A549 (cell line): ENCODE results near the gene TGM4. TPM values are rescaled to one million over a fixed set of nuclear protein-coding genes. Genes with fewer than 3 reads are reported as not detected.

Source experiments
- ATAC-seq, 2 experiments: fragments of 200-7000 bp in 1 of 2; fragments of >200 bp in 1 of 2; cut with Nextera tagmentation in 1 of 2; cut with Tn5 transposase in 1 of 2; 3 replicates each; pipeline versions ENCODE4 v1.8.0 to v1.9.1; 2018 to 2020; ENCODE audit warnings: mild to moderate bottlenecking in 1 of 2, moderate library complexity in 1 of 2
- CTCF ChIA-PET: fragments of 300-600 bp; sonication (Branson Sonifier 250); formaldehyde crosslinking; extraction: SDS; loops from one replicate; lab custom pipeline; 2021; ENCODE audit warnings: antibody characterized with exemption, inconsistent platforms; lab: Yijun Ruan, JAX
- POLR2A ChIA-PET: fragments of 350-600 bp; formaldehyde crosslinking; extraction: SDS; loops from one replicate; lab custom pipeline; 2021; ENCODE audit warnings: antibody characterized with exemption, inconsistent platforms; lab: Yijun Ruan, JAX
- DNase-seq, 2 experiments: peaks; one replicate each; pipeline versions ENCODE4 v3.0.0 to v3.0.0-alpha.2; 2011 to 2016; ENCODE audit warnings: low read depth in 1 of 2, low spot score in 1 of 2
- FAIRE-seq: peaks from 2 replicates; lab custom pipeline; 2011; peaks lifted over from hg19 to GRCh38; lab: Jason Lieb, UNC
- H3K27ac ChIP-seq, 2 experiments: fragments of >200 bp; sonication (Bioruptor Twin); formaldehyde crosslinking; 3 replicates each; pipeline ENCODE4 v1.5.1; 2016 to 2017
- H3K4me1 ChIP-seq: fragments of >200 bp; sonication (Bioruptor Twin); formaldehyde crosslinking; 3 replicates; pipeline ENCODE4 v1.6.1; 2016
- H3K4me2 ChIP-seq: fragments of >200 bp; sonication (Bioruptor Twin); formaldehyde crosslinking; 3 replicates; pipeline ENCODE4 v1.6.1; 2016
- H3K4me3 ChIP-seq: fragments of >200 bp; sonication (Bioruptor Twin); formaldehyde crosslinking; 3 replicates; pipeline ENCODE4 v1.5.1; 2016
- H3K9me3 ChIP-seq: fragments of >200 bp; sonication (Bioruptor Twin); formaldehyde crosslinking; 3 replicates; pipeline ENCODE4 v1.6.1; 2016
- BHLHE40 ChIP-seq: IDR thresholded peaks from 2 replicates; pipeline ENCODE4 v1.6.1; 2012; ENCODE audit warnings: low read depth, low read length, inconsistent platforms
- CBX2 ChIP-seq: fragments of 200-600 bp; sonication (generic); IDR thresholded peaks from 2 replicates; pipeline ENCODE4 v1.6.1; 2016; ENCODE audit warnings: low read depth, mild to moderate bottlenecking, borderline replicate concordance
- E2F6 ChIP-seq: IDR thresholded peaks from 2 replicates; pipeline ENCODE4 v1.6.1; 2012; ENCODE audit warnings: low read depth, borderline replicate concordance
- EHMT2 ChIP-seq: fragments of 200-600 bp; sonication (generic); IDR thresholded peaks from 2 replicates; pipeline ENCODE4 v1.6.1; 2016; ENCODE audit warnings: antibody characterized with exemption, low read depth, mild to moderate bottlenecking, moderate library complexity
- EP300 ChIP-seq, 2 experiments: fragments of >200 bp; sonication (Bioruptor Twin); formaldehyde crosslinking; IDR thresholded peaks; 2 replicates in 1 of 2; 3 replicates in 1 of 2; pipeline ENCODE4 v1.6.1; 2016 to 2017
- GATA3 ChIP-seq: IDR thresholded peaks from 2 replicates; pipeline ENCODE4 v1.6.1; 2012; ENCODE audit warnings: borderline replicate concordance
- HES2 ChIP-seq: fragments of >200 bp; sonication (Bioruptor Twin); formaldehyde crosslinking; IDR thresholded peaks from 2 replicates; pipeline ENCODE4 v1.6.1; 2016
- HEYL ChIP-seq: fragments of 250-450 bp; sonication (Bioruptor Pico); IDR thresholded peaks from 2 replicates; pipeline ENCODE4 v1.8.0; 2021; ENCODE audit warnings: mild to moderate bottlenecking, moderate library complexity
- HMGXB4 ChIP-seq: fragments of 250-450 bp; sonication (Bioruptor Pico); IDR thresholded peaks from 2 replicates; pipeline ENCODE4 v1.5.0; 2021; ENCODE audit warnings: mild to moderate bottlenecking, moderate library complexity, borderline replicate concordance
- HOXB13 ChIP-seq: fragments of 250-450 bp; sonication (Bioruptor Pico); IDR thresholded peaks from 2 replicates; pipeline ENCODE4 v1.5.0; 2020; ENCODE audit warnings: low read depth, mild to moderate bottlenecking, moderate library complexity
- JUN ChIP-seq, 2 experiments: fragments of >200 bp; sonication (Bioruptor Twin); formaldehyde crosslinking; IDR thresholded peaks; 2 replicates in 1 of 2; 3 replicates in 1 of 2; pipeline ENCODE4 v1.6.1; 2016 to 2017
- MYC ChIP-seq: IDR thresholded peaks from 2 replicates; pipeline ENCODE4 v1.6.1; 2012; ENCODE audit warnings: mild to moderate bottlenecking, inconsistent platforms, low read length, improper control_type of control experiment, borderline replicate concordance
- NFE2L2 ChIP-seq: fragments of 150-350 bp; conservative IDR thresholded peaks from 2 replicates; pipeline ENCODE4 v1.6.1; 2014; ENCODE audit warnings: low read length
- NPAS2 ChIP-seq: fragments of 250-450 bp; sonication (Bioruptor Pico); IDR thresholded peaks from 2 replicates; pipeline ENCODE4 v1.8.0; 2022; ENCODE audit warnings: mild to moderate bottlenecking, moderate library complexity, borderline replicate concordance
- PBX3 ChIP-seq: IDR thresholded peaks from 2 replicates; pipeline ENCODE4 v1.6.1; 2012
- PHF8 ChIP-seq: fragments of 200-600 bp; sonication (generic); IDR thresholded peaks from 2 replicates; pipeline ENCODE4 v1.6.1; 2016; ENCODE audit warnings: low read depth, mild to moderate bottlenecking, antibody characterized with exemption, moderate library complexity, borderline replicate concordance
- POLR2A ChIP-seq: IDR thresholded peaks from 2 replicates; pipeline ENCODE4 v1.6.1; 2012; ENCODE audit warnings: mild to moderate bottlenecking, low read length
- POLR2AphosphoS2 ChIP-seq: conservative IDR thresholded peaks from 2 replicates; pipeline ENCODE4 v1.6.1; 2012; ENCODE audit warnings: low read length, improper control_type of control experiment, inconsistent platforms
- RAD21 ChIP-seq, 2 experiments: fragments of >200 bp in 1 of 2; sonication (Bioruptor Twin) in 1 of 2; formaldehyde crosslinking in 1 of 2; IDR thresholded peaks in 1 of 2; conservative IDR thresholded peaks in 1 of 2; 2 replicates in 1 of 2; 3 replicates in 1 of 2; pipeline ENCODE4 v1.6.1; 2012 to 2018; ENCODE audit warnings: inconsistent platforms in 1 of 2
- RARB ChIP-seq: fragments of 250-450 bp; sonication (Bioruptor Pico); IDR thresholded peaks from 2 replicates; pipeline ENCODE4 v1.8.0; 2021; ENCODE audit warnings: mild to moderate bottlenecking, moderate library complexity
- RCOR1 ChIP-seq: fragments of 150-350 bp; IDR thresholded peaks from 2 replicates; pipeline ENCODE4 v1.6.1; 2014; ENCODE audit warnings: antibody characterized with exemption, low read length, low read depth
- RNF2 ChIP-seq: fragments of 200-600 bp; sonication (generic); IDR thresholded peaks from 2 replicates; pipeline ENCODE4 v1.6.1; 2016; ENCODE audit warnings: low read depth, mild to moderate bottlenecking, antibody characterized with exemption, moderate library complexity, borderline replicate concordance
- SMC3 ChIP-seq: fragments of >200 bp; sonication (Bioruptor Twin); formaldehyde crosslinking; IDR thresholded peaks from 3 replicates; pipeline ENCODE4 v1.6.1; 2018; ENCODE audit warnings: inconsistent platforms
- SREBF2 ChIP-seq: fragments of 450-650 bp; IDR thresholded peaks from 2 replicates; pipeline ENCODE4 v1.6.1; 2014; ENCODE audit warnings: mild to moderate bottlenecking, moderate library complexity
- TP53 ChIP-seq: fragments of 250-450 bp; sonication (Bioruptor Pico); IDR thresholded peaks from 2 replicates; pipeline ENCODE4 v1.5.0; 2021; ENCODE audit warnings: mild to moderate bottlenecking, moderate library complexity
- USF2 ChIP-seq: fragments of 450-650 bp; IDR thresholded peaks from 2 replicates; pipeline ENCODE4 v1.6.1; 2014; ENCODE audit warnings: antibody characterized with exemption
- ZNF302 ChIP-seq: fragments of 250-450 bp; sonication (Bioruptor Pico); IDR thresholded peaks from 2 replicates; pipeline ENCODE4 v1.9.0; 2021; ENCODE audit warnings: inconsistent platforms, mild to moderate bottlenecking, moderate library complexity
- ZSCAN20 ChIP-seq: fragments of 250-450 bp; sonication (Bioruptor Pico); IDR thresholded peaks from 2 replicates; pipeline ENCODE4 v1.8.0; 2022; ENCODE audit warnings: mild to moderate bottlenecking, moderate library complexity
- WGBS: methylation state at CpG from one replicate; pipeline ENCODE4 v1.1.6; 2017; ENCODE audit errors: missing lambda C conversion rate; 5-methylcytosine and 5-hydroxymethylcytosine counted together
- polyA plus RNA-seq, 4 experiments: library from polyadenylated mRNA; depleted of rRNA in 3 of 4; stranded (reverse); fragments of >200 nt; fragmentation: RNase III in 1 of 4; extraction: RNeasy Plus Mini Kit Qiagen cat#74134 plus additional on column Dnase treatment in 1 of 4; gene quantifications; 2 replicates in 3 of 4; 3 replicates in 1 of 4; pipeline ENCODE4 v1.2.3, GENCODE V29; 2011 to 2017

The TGM4 gene
- polyA plus RNA-seq, 2 of the 4 experiments (the other 2 are of a cell fraction) = 0.01 TPM; not detected in 1

- Histone ChIP-seq H3K27ac (no peak overlapping the region), H3K4me3 (no peak overlapping the region), H3K4me2 (no peak overlapping the region), H3K4me1 (no peaks in the 10 kb centered on the region), H3K9me3 (0 out of 3 replicates have a peak, but pooled peaks cover 2% of the 10 kb centered on the region)
- TF ChIP-seq NFE2L2 = no peak
- no peak for TF ChIP-seq PHF8
- TF ChIP-seq HOXB13 = no peak
- TF ChIP-seq RARB (CRISPR knock-in tag) = no peak
- no peak for TF ChIP-seq POLR2AphosphoS2
- TF ChIP-seq SMC3 = no peak
- TF ChIP-seq HMGXB4 (CRISPR knock-in tag) = no peak
- no peak for TF ChIP-seq RCOR1
- no peak for TF ChIP-seq GATA3
- TF ChIP-seq HEYL (CRISPR knock-in tag) = no peak
- TF ChIP-seq USF2 = no peak
- no peak for TF ChIP-seq ZNF302
- TF ChIP-seq EP300 (IDR thresholded peaks at IDR 0.05) = no peak
- no peak for FAIRE-seq
- POLR2A ChIA-PET = no interaction called here
- no peak for ATAC-seq
- WGBS = 87% methylated on average over 3 of the region's 3 CpGs
- DNase-seq = no peak
- CTCF ChIA-PET = interaction anchor here (0.5 kb wide), 1 partner anchor 99 kb away, joined by 3 read pairs; no protein-coding TSS in a partner anchor
Measured at GRCh38 chr3:44920081-44920480, 45.7 kb downstream of the TGM4 start.

GRCh38 chr3:44923632-44924456 lies 49.4 kb downstream of the TGM4 start:
- TF ChIP-seq RARB (CRISPR knock-in tag) (no peak), E2F6 (no peak), PBX3 (no peak), RNF2 (no peak), NPAS2 (CRISPR knock-in tag) (no peak), SREBF2 (no peak), CBX2 (no peak), ZSCAN20 (CRISPR knock-in tag) (no peak), JUN (IDR thresholded peaks at IDR 0.05) (no peak), MYC (no peak), EHMT2 (no peak), BHLHE40 (no peak), TP53 (CRISPR knock-in tag) (no peak), NFE2L2 (no peak), HEYL (CRISPR knock-in tag) (no peak), POLR2A (no peak), HES2 (no peak), RAD21 (conservative IDR thresholded peaks at IDR 0.05 in 1 of 2, IDR thresholded peaks at IDR 0.05 in 1 of 2) (no peak), RCOR1 (no peak)
- TF ChIP-seq, all 56 proteins: peak for 0
- 96% methylated on average over 3 of the region's 3 CpGs for WGBS
- no peak overlapping the region for H3K4me2 ChIP-seq
- CTCF ChIA-PET = interaction anchor here (1.1 kb wide), 1 partner anchor 9 kb away, joined by 3 read pairs; no protein-coding TSS in a partner anchor
- DNase-seq (no peak), ATAC-seq (no peak), FAIRE-seq (no peak)
- no peaks in the 10 kb centered on the region for H3K9me3 ChIP-seq
- POLR2A ChIA-PET = no interaction called here
- no peak overlapping the region for H3K4me3 ChIP-seq
- no peak overlapping the region for H3K27ac ChIP-seq
- no peaks in the 10 kb centered on the region for H3K4me1 ChIP-seq
